HG02870 (cell line): Measurements from ENCODE around the gene GLUD1.
"Not testable (repeated sequence)": the region's sequence is repeated elsewhere in the genome, so short reads cannot be mapped to it uniquely, and the experiment has no call there.

ENCODE experiments used
- ATAC-seq: cut with Tn5 transposase; IDR thresholded peaks from one replicate; pipeline ENCODE4 v1.9.1; 2021; ENCODE audit warnings: mild to moderate bottlenecking, moderate library complexity; ENCODE audit not compliant: unreplicated experiment

The GLUD1 gene

DNA sequence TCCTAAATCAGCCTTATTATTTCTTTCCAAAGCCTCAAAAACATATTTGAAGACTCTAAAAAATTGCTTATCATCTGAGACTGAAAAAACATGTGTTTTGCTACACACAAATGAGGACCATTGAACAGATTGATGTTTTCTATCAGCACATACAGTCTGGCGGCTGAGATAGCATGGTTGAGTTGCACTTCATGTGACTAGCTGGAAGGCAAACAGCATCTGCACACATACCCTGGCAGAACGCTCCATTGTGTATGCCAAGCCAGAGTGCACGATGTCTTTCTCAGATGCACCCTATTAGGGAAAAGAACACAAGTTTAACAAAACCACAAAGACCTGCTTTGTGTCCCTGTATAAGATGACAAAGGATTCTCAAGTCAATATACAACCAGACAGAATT, 41.5 kb downstream of the GLUD1 start:
- ATAC-seq: no peak

DNA sequence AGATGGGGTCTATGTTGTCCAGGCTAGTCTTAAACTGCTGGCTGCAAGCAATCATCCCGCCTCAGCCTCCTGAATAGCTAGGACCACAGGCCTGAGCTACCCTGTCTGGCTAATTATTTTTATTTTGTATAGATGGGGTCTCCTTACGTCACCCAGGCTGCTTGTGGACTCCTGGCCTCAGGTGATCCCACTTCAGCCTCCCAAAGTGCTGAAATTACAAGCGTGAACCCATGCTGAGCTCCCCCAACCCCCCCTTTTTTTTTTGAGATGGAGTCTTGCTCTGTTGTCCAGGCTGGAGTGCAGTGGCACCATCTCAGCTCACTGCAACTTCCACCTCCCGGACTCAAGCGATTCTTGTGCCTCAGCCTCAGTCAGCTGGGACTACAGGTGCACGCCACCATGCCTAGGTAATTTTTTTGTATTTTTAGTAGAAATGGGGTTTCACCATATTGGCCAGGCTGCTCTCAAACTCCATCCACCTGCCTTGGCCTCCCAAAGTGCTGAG, 49.2 kb downstream of the GLUD1 start:
- ATAC-seq: no peak

DNA sequence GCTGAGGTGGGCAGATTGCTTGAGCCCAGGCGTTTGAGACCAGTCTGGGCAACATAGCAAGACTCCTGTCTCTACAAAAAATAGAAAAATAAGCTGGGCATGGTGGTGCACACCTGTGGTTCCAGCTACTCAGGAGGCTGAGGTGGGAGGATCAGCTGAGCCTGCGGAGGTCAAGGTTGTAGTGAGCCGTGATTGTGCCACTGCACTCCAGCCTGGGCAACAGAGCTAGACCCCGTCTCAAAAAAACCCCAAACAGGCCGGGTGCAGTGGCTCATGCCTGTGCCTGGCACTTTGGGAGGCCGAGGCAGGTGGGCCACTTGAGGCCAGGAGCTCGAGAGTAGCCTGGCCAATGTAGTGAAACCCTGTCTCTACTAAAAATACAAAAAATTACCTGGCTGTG, 51.1 kb downstream of the GLUD1 start:
- ATAC-seq: not testable (repeated sequence)

DNA sequence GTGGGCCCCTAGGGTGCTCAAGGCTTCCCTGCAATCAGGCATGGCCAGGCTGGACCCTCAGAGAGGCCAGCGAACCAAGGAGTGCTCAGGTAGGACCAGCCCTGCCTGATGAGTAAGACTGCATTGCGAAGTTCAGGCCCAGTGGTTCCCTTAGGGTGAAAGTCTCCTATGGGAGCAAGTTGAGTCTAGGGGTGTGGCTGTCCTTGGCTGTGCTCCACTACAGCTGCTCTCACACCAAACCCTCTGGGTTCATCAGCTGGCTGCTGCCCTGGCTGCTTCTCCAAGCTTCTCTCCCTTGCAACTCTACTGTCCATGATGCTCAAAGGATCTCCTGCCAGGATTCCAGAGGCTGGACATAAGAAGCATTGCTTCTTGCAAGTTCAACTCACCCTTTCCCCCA, 55.9 kb downstream of the GLUD1 start:
- ATAC-seq: no peak

DNA sequence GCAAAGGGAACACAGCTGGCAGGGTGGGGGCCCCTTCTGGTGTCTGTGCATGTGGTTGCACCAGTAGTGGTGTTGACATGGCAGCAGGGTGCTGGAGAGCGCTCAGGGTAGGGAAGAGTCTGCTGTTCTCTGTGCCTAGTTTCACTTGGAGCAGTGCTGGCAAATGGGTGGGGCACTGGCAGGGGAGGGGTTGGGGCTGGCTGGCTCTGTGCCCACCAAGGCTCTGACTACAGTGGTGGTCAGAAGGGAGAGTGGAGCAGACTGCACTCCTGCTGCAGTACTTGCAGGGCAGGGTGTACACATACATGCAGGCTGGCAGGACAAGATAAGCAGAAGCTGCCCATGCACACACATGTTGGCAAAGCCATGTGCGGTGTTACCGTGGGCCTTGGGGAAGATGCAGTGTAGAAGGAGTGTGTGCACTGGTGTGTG, 56.3 kb downstream of the GLUD1 start:
- ATAC-seq: no peak

DNA sequence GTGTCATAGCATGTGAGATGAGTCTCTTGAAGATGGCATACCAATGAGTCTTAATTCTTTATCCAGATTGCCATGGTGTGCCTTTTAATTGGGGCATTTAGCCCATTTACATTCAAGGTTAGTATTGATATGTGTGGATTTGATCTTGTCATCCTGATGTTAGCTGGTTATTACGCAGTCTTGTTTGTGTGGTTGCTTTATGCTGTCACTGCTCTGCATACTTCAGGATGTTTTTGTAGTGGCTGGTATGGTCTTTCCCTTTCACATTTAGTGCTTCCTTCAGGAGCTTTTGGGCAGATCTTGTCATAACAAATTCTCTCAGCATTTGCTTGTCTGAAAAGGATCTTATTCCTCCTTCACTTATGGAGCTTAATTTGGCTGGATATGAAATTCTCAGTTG, 58.0 kb downstream of the GLUD1 start:
- ATAC-seq: no peak

DNA sequence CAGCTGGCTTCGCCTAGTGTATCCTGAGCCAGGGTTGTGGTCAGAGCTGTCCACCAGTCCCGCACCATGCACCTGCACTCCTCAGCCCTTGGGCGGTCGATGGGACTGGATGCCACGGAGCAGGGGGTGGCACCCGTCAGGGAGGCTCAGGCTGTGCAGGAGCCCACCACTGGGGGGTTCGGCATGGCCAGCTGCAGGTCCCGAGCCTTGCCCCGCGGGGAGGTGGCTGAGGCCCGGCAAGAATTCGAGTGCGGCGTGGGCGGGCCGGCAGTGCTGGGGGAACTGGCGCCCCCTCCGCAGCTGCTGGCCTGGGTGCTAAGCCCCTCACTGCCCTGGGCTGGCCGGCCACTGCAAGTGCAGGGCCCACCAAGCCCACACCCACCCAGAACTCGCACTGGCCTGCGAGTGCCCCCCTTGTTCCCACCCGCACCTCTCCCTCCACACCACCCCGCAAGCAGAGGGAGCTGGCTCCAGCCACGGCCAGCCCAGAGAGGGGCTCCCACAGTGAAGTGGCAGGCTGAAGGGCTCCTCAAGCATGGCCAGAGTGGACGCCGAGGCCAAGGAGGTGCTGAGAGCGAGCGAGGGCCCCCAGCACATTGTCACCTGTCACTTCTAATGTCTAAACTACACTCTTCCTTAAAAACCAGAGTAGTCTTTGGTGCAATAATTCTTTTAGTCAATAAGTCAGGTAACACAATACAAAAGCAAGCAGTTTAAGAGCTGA, 63.6 kb downstream of the GLUD1 start:
- no peak for ATAC-seq

DNA sequence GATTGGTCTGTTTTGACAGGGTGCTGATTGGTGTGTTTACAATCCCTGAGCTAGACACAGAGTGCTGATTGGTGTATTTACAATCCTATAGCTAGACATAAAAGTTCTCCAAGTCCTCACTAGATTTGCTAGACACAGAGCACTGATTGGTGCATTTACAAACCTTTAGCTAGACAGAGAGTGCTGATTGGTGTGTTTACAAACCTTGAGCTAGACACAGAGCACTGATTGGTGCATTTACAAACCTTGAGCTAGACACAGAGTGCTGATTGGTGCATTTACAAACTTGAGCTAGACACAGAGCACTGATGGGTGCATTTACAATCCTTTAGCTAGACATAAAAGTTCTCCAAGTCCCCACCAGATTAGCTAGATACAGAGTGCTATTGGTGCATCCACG, 64.2 kb downstream of the GLUD1 start:
- not testable (repeated sequence) for ATAC-seq

DNA sequence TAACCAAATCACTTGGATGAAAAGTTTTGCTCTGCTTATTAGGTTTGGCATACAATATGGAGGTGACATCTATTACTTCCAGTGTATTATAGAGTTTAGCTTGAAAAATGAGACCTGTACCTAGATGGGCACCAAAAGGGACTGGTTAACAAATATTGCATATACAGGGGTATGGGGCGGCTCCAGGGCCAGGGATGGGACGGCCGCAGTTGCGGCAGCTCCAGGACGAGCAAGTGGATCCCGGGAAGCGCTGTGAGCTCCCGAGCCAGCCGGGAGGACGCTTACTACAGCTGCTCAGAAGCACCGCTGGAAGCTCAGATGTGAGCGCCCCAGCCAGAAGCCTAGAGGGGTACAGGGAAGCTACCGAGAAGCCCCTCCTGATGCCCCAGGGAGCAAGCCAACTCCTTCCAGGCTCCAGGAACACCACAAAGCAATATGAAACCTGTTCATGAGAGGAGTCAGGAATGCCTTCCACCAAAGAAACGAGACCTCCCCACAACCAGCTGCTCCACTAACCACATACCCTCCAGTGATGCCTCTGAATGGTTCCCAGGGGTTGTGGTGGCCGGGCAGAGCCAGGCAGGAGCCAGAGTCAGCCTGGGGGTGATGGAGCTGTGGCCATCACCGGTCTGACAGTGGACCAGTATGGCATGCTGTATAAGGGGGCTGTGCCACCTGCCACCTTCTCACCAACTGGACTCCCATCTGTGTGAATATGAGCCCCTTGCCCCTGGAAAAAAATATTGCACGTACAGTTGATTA, 67.7 kb downstream of the GLUD1 start:
- not testable (repeated sequence) for ATAC-seq

DNA sequence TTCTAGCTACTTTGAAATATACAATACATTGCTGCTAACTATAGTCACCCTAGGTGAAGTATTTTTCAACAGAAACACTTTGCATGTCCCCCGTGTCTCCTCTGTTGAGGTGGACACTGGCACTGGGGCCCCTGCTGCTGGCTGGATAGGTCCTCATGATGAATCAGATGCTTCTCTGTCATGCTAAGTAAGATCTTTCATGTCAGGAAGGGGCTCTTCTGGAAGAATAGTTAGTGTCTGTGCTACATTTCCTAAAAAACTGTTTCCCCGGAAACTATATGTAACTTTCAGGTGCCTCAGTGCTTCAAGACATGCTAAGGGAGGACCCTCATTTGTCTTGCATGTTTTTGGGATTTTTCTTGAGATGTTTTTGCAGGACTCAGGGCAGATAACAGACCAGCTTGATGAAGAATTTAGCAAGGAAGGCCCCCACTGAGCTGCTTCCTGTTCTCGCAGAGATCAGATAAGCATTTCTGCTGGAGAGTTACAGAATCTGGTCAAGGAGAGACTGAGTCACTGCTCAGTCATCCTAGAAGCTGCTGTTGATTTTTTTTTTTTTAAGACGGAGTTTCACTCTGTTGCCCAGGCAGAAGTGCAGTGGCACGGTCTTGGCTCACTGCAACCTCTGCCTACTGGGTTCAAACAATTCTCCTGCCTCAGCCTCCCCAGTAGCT, 69.2 kb downstream of the GLUD1 start:
- not testable (repeated sequence) for ATAC-seq

DNA sequence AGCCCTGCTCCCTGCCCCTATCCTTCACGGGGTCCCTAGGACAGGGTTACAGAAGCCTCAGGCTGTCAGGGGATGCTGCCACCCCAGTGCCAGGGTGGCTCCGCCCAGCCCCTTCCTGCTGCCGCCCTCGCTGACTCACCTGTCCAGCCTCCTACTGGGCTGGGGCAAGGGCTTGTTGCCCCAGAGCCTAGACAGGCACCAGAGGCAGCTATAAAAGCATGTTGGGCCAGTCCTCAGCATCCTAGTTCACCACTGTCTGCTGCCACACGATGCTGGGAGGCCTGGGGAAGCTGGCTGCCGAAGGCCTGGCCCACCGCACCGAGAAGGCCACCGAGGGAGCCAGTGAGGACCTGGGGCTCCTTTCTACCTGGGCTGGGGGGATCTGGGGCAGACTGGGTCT, 74.6 kb downstream of the GLUD1 start, which contains the start of gene FAM25A:
TSS of gene FAM25A (plus strand) at position 239 of the 400 bp plus-strand sequence. CDS start at position 270, 31 bp downstream.
- not testable (repeated sequence) for ATAC-seq

DNA sequence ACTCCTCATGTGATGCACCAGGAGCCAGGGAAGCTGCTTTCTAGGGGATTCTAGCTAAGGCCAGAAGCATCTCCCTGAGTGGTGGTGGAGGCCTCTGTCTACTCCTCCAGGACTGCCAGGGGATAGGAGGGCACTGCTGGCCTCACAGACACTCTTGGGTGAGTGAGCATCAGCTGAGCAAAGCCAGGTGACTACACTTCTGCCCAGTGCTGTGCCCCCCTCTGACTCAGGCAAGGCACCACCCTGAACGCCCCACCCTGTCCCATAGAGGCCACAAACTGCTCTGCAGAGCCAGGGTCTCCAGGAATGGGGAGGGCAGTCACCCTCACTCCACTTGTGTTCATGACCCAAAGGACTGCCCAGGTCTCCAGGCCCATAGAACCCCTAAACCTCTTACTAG, 75.1 kb downstream of the GLUD1 start:
- ATAC-seq: not testable (repeated sequence)

DNA sequence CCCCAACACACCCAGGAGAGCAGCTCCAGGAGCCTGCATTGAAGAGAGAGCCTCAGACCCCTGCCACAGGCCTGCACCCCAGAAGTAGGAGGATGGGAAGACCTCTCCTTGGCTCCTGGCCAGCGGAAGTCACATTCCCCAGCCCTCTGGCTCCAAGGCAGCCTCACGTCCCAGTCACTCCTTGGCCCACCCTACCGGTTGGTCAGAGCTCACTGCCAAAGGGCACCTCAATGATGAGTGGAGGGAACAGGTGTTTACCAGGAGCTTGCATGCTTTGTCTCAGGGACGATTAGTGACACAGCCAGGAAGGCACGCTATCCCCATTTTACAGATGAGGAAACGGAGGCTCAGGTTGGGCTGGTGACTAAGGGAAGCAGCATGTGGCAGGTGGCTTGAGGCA, 75.6 kb downstream of the GLUD1 start:
- not testable (repeated sequence) for ATAC-seq

DNA sequence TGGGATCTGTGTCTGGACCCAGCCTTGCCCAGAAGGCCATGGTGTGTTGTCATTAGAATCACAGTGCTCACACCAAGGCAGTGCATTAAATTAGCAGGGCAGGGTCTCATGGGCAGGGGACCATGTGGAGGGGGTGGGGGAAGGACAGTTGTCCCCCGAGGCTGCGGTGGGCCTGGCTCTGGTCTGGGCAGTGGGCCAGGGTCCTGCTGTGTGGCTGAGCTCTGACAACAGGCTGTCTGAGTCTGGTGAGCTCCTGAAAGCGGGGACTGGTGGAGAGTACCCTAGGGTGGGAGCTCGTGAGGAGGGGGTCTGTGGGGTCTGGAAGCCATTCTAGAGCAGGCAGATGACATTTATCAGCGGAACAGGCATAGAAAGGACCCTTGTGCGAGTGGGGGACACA, 76.5 kb downstream of the GLUD1 start:
- ATAC-seq: not testable (repeated sequence)

DNA sequence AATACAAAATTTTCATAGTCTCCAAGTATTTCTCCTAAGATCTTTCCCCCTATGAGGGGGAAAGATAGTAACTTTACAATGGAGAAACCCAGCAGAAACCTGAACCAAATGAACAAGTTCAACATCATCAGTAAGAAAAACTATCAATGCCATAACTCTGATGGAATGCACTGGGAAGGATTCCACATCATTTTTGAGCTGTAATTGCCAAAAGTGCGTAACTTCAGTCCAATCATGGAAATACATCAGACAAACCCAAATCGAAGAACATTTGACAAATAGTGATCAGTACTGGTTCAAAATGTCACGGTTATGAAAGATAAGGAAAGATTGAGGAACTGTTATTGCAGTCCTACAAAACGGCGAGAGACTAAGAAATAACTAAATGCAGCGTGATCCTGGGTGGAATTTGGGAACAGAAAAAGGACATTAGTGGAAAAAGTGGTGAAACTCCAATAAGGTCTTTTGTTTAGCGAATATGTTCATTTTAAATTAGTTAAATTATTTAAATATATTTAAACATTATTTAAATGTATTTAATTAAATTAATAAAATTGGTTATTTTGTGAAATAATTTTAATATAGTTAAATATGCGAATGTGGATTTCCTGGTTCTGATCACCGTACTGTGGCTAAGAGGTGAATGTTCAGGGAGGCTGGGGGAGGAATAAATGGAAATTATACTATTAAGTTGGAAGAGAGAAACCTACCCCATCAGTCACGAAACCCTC, 79.5 kb downstream of the GLUD1 start:
- ATAC-seq: not testable (repeated sequence)

DNA sequence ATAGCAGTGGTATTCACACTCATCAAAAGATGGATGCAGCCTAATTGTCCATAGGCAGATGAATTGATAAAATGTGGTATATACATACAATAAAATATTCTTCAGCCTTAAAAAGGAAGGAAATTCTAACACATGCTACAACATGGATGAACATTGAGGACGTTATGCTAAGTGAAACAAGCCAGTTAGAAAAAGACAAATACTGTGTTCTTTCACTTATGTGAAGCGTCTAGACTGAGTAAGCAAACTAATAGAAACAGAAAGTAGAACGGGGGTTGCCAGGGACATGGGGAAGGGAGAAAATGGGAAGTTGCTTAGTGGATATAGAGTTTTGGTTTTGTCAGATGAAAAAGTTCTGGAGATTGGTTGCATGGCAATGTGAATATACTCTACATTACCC, 81.1 kb downstream of the GLUD1 start:
- ATAC-seq: not testable (repeated sequence)

DNA sequence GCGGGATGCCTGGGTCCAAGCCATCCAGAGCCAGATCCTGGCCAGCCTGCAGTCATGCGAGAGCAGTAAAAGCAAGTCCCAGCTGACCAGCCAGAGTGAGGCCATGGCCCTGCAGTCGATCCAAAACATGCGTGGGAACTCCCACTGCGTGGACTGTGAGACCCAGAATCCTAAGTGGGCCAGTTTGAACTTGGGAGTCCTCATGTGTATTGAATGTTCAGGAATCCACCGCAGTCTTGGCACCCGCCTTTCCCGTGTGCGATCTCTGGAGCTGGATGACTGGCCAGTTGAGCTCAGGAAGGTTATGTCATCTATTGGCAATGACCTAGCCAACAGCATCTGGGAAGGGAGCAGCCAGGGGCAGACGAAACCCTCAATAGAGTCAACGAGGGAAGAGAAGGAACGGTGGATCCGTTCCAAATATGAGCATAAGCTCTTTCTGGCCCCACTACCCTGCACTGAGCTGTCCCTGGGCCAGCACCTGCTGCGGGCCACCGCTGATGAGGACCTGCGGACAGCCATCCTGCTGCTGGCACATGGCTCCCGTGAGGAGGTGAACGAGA, 85.4 kb downstream of the GLUD1 start:
- ATAC-seq: not testable (repeated sequence)

DNA sequence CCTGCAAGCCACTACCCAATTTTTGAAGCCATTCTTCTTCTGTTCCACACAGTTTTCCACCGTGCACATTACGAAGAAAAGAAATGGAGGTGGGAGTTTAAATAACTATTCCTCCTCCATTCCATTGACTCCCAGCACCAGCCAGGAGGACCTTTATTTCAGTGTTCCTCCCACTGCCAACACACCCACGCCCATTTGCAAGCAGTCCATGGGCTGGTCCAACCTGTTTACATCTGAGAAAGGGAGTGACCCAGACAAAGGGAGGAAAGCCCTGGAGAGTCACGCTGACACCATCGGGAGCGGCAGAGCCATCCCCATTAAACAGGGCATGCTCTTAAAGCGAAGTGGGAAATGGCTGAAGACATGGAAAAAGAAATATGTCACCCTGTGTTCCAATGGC, 86.3 kb downstream of the GLUD1 start:
- not testable (repeated sequence) for ATAC-seq

DNA sequence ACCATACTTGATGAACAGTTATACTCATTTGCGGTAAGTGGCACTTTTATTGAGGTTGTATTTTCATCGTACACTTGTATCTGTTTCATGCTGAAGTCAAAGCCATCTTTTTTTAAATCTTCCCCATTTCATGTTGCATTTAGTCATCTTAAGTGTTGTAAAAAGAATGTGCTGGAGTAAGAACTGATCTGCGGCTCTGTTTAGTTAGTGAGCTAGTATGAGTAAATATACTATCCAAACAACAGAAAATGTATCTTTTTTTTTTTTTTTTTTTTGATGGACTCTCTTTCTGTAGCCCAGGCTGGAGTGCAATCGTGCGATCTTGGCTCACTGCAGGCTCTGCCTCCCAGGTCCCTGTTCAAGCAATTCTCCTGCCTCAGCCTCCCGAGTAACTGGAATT, 87.0 kb downstream of the GLUD1 start:
- not testable (repeated sequence) for ATAC-seq

DNA sequence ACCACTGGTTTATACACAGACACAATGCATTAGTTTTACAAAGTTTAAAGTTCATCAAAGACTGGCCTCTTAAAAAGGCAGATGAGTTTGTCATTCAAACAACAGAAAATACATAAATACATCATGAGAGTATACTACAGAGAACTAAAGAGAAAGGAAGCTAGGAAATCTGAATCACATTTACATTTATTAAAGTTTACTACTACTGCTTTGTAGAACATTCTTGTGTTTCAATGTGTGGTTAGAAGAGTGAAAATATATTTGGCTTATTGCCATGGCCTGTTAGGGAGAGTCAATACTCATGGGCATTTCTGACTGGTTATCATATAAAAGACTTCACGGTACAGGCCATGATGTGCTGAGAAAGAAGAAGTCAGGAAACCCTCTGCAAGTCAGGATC, 87.5 kb downstream of the GLUD1 start:
- not testable (repeated sequence) for ATAC-seq
